Body of pancreas (tissue), 4 donors: ENCODE results near the gene EMP2.
"Not testable (repeated sequence)": the region's sequence is repeated elsewhere in the genome, so short reads cannot be mapped to it uniquely, and the experiment has no call there.

Source experiments
- POLR2A ChIP-seq, 3 donors: fragments of 450-650 bp; IDR thresholded peaks; one replicate each; pipeline ENCODE4 v1.6.1; 2016; ENCODE audit warnings: antibody characterized with exemption in 3 of 3, mild to moderate bottlenecking in 2 of 3
- TF ChIP-seq, protein P1 (sequence below), 7 experiments: fragments of 450-650 bp in 4 of 7; fragments of 200-600 bp in 3 of 7; sonication (generic) in 3 of 7; IDR thresholded peaks; one replicate each; pipeline ENCODE4 v1.5.1; 2016 to 2019; ENCODE audit warnings: antibody characterized with exemption in 7 of 7

- TF ChIP-seq POLR2A (IDR thresholded peaks at IDR 0.05) = not testable (repeated sequence)
- TF ChIP-seq, protein P1, sequence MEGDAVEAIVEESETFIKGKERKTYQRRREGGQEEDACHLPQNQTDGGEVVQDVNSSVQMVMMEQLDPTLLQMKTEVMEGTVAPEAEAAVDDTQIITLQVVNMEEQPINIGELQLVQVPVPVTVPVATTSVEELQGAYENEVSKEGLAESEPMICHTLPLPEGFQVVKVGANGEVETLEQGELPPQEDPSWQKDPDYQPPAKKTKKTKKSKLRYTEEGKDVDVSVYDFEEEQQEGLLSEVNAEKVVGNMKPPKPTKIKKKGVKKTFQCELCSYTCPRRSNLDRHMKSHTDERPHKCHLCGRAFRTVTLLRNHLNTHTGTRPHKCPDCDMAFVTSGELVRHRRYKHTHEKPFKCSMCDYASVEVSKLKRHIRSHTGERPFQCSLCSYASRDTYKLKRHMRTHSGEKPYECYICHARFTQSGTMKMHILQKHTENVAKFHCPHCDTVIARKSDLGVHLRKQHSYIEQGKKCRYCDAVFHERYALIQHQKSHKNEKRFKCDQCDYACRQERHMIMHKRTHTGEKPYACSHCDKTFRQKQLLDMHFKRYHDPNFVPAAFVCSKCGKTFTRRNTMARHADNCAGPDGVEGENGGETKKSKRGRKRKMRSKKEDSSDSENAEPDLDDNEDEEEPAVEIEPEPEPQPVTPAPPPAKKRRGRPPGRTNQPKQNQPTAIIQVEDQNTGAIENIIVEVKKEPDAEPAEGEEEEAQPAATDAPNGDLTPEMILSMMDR (IDR thresholded peaks at IDR 0.05) = not testable (repeated sequence)
Observed at GRCh38 chr16:10621216-10621949, 41.0 kb upstream of the EMP2 start.
